ENCODE results near the gene BAZ1A.

BAZ1A gene

DNA sequence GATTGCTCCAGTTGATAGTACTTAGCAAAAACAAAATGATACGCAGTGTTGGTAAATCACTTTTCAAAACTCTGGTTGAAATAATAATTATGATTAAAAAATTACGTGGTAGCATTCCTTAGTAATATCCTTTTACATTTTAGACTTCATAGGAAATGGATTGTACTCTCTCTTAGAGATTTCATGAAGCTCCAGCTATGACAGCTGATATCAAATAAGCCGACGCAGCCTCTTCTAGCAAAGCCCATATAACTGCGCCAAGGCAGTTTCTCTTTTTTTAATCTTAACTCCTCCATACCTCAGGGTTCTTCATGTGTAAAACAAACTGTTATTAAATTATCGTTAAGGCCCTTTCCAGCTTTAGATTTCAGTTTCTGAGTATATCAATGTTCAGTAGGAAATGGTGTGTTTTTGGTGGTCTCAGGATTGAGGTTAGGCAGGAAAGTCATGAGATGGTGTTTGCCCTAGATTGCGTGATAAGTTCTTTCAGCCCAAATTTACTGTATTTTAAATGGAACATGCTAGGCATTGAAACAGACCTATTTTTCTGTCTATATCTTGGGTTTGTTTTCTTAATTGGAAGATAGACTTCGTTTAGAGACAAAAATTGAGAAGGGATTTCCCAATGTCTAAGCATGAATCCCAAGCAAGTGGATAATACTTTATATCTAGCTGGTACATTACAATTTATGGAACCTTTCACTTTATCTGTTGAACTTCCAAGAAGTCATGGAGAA lies 159.9 kb downstream of the BAZ1A start:
- H3K4me3 ChIP-seq (replicated peaks; ENCODE audit: low read depth, low read length) = peak overlapping the region; percentile 70
- DNase-seq (ENCODE audit: extremely low read depth, low read depth) = no peak
- TF ChIP-seq, protein P1, sequence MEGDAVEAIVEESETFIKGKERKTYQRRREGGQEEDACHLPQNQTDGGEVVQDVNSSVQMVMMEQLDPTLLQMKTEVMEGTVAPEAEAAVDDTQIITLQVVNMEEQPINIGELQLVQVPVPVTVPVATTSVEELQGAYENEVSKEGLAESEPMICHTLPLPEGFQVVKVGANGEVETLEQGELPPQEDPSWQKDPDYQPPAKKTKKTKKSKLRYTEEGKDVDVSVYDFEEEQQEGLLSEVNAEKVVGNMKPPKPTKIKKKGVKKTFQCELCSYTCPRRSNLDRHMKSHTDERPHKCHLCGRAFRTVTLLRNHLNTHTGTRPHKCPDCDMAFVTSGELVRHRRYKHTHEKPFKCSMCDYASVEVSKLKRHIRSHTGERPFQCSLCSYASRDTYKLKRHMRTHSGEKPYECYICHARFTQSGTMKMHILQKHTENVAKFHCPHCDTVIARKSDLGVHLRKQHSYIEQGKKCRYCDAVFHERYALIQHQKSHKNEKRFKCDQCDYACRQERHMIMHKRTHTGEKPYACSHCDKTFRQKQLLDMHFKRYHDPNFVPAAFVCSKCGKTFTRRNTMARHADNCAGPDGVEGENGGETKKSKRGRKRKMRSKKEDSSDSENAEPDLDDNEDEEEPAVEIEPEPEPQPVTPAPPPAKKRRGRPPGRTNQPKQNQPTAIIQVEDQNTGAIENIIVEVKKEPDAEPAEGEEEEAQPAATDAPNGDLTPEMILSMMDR (IDR thresholded peaks at IDR 0.05; ENCODE audit: low read depth, low read length, missing control alignments) = no peak

DNA sequence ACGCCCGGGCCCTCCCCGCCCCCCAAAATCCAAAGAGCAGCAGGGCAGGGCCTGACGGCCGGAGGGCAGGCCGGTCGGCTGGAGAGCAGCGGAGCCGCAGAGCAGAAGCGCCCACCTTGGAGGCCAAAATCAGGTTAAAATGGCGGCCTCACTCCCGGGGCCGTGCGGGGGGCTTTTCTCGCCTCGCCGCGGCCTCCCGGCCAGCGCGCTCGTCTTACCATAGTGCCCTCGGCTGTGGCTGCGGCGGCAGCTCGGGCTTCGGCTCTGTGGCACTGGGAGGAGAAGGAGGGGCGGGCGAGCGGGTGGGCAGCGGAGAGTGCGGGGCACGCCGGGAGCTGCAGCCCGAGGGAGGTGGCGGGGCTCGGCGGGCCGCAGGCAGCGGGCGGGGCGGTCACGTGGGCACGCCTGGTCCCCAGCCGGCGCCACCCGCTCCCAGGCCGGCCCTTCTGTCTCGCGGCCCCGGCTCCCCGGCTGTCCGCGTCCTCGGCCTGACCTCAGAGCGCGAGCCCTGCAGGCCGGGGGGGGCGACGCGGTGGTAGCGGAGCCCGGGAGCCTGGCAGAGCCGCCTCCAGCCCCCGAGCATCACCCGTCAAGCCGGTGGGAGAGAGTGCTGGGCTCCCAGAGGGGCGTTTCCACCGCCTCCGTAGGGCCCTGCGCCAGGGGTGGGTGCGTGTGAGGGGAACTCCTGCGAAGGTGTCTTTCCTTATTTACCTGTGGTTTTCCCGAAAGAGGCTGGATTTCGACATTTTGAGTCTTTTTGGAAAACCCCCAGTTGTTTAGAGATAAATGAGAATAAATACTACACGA lies 160.6 kb downstream of the BAZ1A start, which contains the start of gene CFL2:
Gene CFL2, minus strand, starts transcription at position 274 of the 807 bp plus-strand sequence. Its CDS starts 53 bp downstream, at position 221.
- TF ChIP-seq, protein P1 (IDR thresholded peaks at IDR 0.05; ENCODE audit: low read depth, low read length, missing control alignments) = no peak
- peak within 1 kb of the TSS; percentile 70 for H3K4me3 ChIP-seq (replicated peaks; ENCODE audit: low read depth, low read length)
- DNase-seq (ENCODE audit: extremely low read depth, low read depth) = no peak

DNA sequence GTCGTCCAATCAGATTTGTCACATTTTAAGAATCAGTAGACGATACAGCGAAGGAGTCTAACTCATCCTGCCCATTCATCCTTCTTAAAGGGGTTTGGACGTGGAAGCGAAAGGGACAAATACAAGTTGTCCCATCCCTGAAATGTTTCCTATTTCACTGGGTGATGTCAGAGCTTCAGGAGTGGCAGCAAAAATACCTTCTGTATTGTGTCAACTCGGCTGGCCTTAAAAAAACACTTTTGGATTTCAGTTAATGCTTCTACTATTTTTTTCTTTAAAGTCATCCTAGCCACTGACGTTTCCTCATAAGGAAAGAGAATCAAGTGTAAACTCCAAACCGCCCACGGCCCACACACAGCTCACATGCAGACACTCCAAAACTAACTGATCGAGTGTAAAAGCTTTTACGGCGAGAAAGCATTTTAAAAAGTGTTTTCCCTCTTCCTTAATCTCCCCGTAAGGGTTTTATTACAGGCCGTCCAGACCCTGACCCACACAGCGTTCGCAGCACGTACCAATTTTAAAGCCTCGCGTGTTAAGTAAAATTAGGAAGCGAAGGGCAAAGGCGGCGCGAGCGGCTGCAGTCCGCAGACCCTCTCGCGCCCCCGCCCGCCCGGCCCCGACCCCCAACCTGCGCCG lies 161.4 kb downstream of the BAZ1A start:
- TF ChIP-seq, protein P1 (IDR thresholded peaks at IDR 0.05; ENCODE audit: low read depth, low read length, missing control alignments) = no peak
- no peak for DNase-seq (ENCODE audit: extremely low read depth, low read depth)
- peak overlapping the region; percentile 70 for H3K4me3 ChIP-seq (replicated peaks; ENCODE audit: low read depth, low read length)

DNA sequence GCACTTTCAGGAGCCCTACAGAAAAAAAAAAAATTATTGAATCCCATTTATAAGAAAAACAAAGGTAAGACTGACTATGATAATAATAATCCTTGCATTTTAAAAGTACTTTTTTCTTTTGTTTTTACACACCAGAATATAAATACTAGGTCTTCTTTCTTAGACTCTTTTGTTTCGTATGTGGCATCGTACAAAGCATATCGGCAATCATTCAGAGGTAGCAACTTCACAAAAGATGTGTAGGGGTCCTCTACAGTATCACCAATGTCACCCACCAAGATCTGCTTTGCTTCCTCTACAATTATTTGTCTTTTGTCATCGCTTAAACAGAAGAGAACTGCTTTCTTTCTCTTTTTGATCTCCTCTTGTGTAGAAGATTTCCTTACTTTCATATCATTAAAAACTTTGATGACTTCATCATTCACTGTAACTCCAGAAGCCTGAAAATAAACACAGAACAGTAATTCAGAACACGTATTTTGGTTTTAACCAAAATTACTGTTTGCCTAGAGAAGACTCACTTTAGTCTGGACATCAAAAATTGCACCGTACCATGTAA lies 162.0 kb downstream of the BAZ1A start:
- peak overlapping the region; percentile 70 for H3K4me3 ChIP-seq (replicated peaks; ENCODE audit: low read depth, low read length)
- no peak for DNase-seq (ENCODE audit: extremely low read depth, low read depth)
- TF ChIP-seq, protein P1 (IDR thresholded peaks at IDR 0.05; ENCODE audit: low read depth, low read length, missing control alignments) = no peak

DNA sequence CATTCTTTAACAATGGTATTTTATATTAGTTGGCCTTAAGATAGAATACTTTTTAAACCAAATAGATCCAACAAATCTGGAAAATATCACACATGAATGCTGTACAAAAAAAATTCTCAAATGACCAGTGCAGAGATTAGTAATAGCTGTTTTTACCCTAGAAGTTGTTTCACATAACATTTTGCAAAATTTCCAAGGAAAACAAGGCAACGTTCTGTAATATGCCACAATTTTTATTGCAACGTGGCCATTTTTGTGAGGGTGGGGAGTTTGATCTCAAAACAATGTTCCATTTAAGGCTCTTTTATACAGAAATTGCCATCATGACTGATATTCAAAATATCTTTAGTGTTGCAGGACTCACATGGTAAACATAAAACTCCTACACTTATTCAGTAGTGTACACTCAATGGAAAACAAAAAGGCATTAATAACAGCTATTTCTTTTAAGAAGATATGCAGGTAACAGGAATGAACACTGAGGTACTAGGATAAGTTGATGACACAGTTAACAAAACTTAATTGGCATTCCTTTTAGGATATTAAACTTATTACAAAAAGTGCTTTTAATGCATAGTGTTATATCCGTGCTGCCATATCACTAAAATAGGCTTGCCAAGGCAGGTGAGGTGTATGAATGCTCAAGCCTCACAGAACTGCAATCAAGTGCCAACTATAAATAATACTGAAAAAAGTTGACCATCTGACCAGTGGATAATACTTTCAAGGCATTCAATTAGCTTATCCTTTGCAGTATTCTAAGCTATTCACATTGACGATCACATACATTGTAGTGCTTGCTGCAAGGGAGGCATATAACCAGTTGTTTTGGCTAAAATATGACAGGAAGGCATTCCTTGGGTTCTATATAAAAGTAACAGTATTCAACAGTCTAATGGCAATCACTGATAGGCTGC lies 163.1 kb downstream of the BAZ1A start:
- DNase-seq (ENCODE audit: extremely low read depth, low read depth) = no peak
- TF ChIP-seq, protein P1 (IDR thresholded peaks at IDR 0.05; ENCODE audit: low read depth, low read length, missing control alignments) = no peak

More for the DNA sequence above, 163.1 kb downstream of the BAZ1A start:
- peak overlapping the region; percentile 12; the same call in 1 of the 2 replicates for H3K4me3 ChIP-seq (replicated peaks; ENCODE audit: low read depth, low read length)
